Stomach smooth muscle (tissue), 2 donors: ENCODE results near the gene DIABLO.
A peak's percentile ranks its signal among the peaks of the same experiment; 100 is the strongest.
"Not testable (repeated sequence)": the region's sequence is repeated elsewhere in the genome, so short reads cannot be mapped to it uniquely, and the experiment has no call there.

Experiments
- H3K27ac ChIP-seq: one replicate; pipeline ENCODE4 v1.7.0; 2013; ENCODE audit warnings: mild to moderate bottlenecking, low read length, inconsistent platforms
- H3K27me3 ChIP-seq, 2 donors: one replicate each; pipeline ENCODE4 v1.7.0; 2013; ENCODE audit warnings: low read length in 2 of 2; ENCODE audit not compliant: insufficient read depth in 2 of 2, control insufficient read depth in 1 of 2
- H3K36me3 ChIP-seq, 2 donors: one replicate each; pipeline ENCODE4 v1.7.0; 2013; ENCODE audit warnings: low read length in 2 of 2; ENCODE audit not compliant: control insufficient read depth in 2 of 2, insufficient read depth in 2 of 2
- H3K4me1 ChIP-seq: one replicate; pipeline ENCODE4 v1.7.0; 2013; ENCODE audit warnings: low read length; ENCODE audit not compliant: control insufficient read depth, insufficient read depth
- H3K4me3 ChIP-seq, 2 donors: one replicate each; pipeline ENCODE4 v1.7.0; 2013; ENCODE audit warnings: low read length in 2 of 2
- H3K9ac ChIP-seq, 2 donors: one replicate each; pipeline ENCODE4 v1.7.0; 2013; ENCODE audit warnings: low read length in 2 of 2, mild to moderate bottlenecking in 1 of 2
- H3K9me3 ChIP-seq, 2 donors: one replicate each; pipeline ENCODE4 v1.7.0; 2013; ENCODE audit warnings: low read length in 2 of 2; ENCODE audit not compliant: control insufficient read depth in 2 of 2
- donor health status: healthy.
- donor health status: Pancreatic carcinoma.

The DIABLO gene

GRCh38 chr12:122225683-122226365 is at the start of gene DIABLO:
DIABLO (minus strand) TSS chr12:122226052; CDS start chr12:122226014, 38 bp downstream.
- Histone ChIP-seq H3K4me1 (peaks cover 23% of the 10 kb centered on the region), H3K9ac (peak within 1 kb of the TSS; percentile 93 to 94), H3K36me3 (peaks cover 14 to 24% of the 10 kb centered on the region in 2 donors), H3K4me3 (peak within 1 kb of the TSS; percentile 88 to 93), H3K9me3 (no peaks in the 10 kb centered on the region), H3K27me3 (no peaks in the 10 kb centered on the region), H3K27ac (peak within 1 kb of the TSS; percentile 94)

GRCh38 chr12:122275459-122275858 is 49.6 kb upstream of the DIABLO start:
- no peaks in the 10 kb centered on the region for H3K4me1 ChIP-seq
- H3K9me3 ChIP-seq, result no peaks in the 10 kb centered on the region
- no peak overlapping the region for H3K9ac ChIP-seq
- H3K4me3 ChIP-seq, result no peak overlapping the region
- peaks cover 30 to 35% of the 10 kb centered on the region in 2 donors for H3K36me3 ChIP-seq
- no peaks in the 10 kb centered on the region for H3K27me3 ChIP-seq
- no peak overlapping the region for H3K27ac ChIP-seq

- Histone ChIP-seq H3K27me3 (no peaks in the 10 kb centered on the region), H3K27ac (peak within 1 kb of the TSS; percentile 85), H3K36me3 (peaks cover 5 to 8% of the 10 kb centered on the region in 2 donors)
Measured at GRCh38 chr12:122266230-122266901, 40.5 kb upstream of the DIABLO start, which contains the start of gene VPS33A. VPS33A (minus strand) TSS chr12:122266494; CDS start chr12:122266408, 86 bp downstream.

GRCh38 chr12:122265886-122266229 is 40.0 kb upstream of the DIABLO start:
- H3K27me3 ChIP-seq, result no peaks in the 10 kb centered on the region
- H3K27ac ChIP-seq, result peak overlapping the region; percentile 85
- peak overlapping the region; percentile 98 to 99 for H3K4me3 ChIP-seq
- no peaks in the 10 kb centered on the region for H3K9me3 ChIP-seq
- H3K9ac ChIP-seq, result peak overlapping the region; percentile 91 to 94
- H3K36me3 ChIP-seq, result peaks cover 9 to 11% of the 10 kb centered on the region in 2 donors
- peaks cover 12% of the 10 kb centered on the region for H3K4me1 ChIP-seq

More at GRCh38 chr12:122266230-122266901, 40.5 kb upstream of the DIABLO start, which contains the start of gene VPS33A:
- Histone ChIP-seq H3K4me3 (peak within 1 kb of the TSS; percentile 98 to 99), H3K4me1 (peaks cover 12% of the 10 kb centered on the region), H3K9ac (peak within 1 kb of the TSS; percentile 91 to 94), H3K9me3 (no peaks in the 10 kb centered on the region)

- peak overlapping the region; percentile 85 for H3K27ac ChIP-seq
- peaks cover 11% of the 10 kb centered on the region in 2 donors for H3K36me3 ChIP-seq
- H3K27me3 ChIP-seq, result no peaks in the 10 kb centered on the region
- H3K9ac ChIP-seq, result peak overlapping the region; percentile 91 to 94
- H3K4me1 ChIP-seq, result peaks cover 12% of the 10 kb centered on the region
- no peaks in the 10 kb centered on the region for H3K9me3 ChIP-seq
- H3K4me3 ChIP-seq, result peak overlapping the region; percentile 98 to 99
Measured at GRCh38 chr12:122265476-122265875, 39.6 kb upstream of the DIABLO start.

GRCh38 chr12:122260735-122261134 is 34.9 kb upstream of the DIABLO start:
- H3K27me3 ChIP-seq, H3K9me3 ChIP-seq, H3K9ac ChIP-seq, H3K27ac ChIP-seq, H3K4me1 ChIP-seq, H3K4me3 ChIP-seq: not testable (repeated sequence)
- H3K36me3 ChIP-seq, result peaks cover 24 to 28% of the 10 kb centered on the region in 2 donors

GRCh38 chr12:122258939-122259338 is 33.1 kb upstream of the DIABLO start:
- not testable (repeated sequence) for H3K9ac ChIP-seq, H3K27ac ChIP-seq, H3K27me3 ChIP-seq, H3K9me3 ChIP-seq, H3K4me1 ChIP-seq, H3K4me3 ChIP-seq
- peaks cover 23 to 28% of the 10 kb centered on the region in 2 donors for H3K36me3 ChIP-seq

GRCh38 chr12:122258462-122258861 is 32.6 kb upstream of the DIABLO start:
- H3K36me3 ChIP-seq, result peaks cover 20 to 28% of the 10 kb centered on the region in 2 donors
- not testable (repeated sequence) for H3K27me3 ChIP-seq, H3K27ac ChIP-seq, H3K4me1 ChIP-seq, H3K4me3 ChIP-seq, H3K9me3 ChIP-seq, H3K9ac ChIP-seq

GRCh38 chr12:122250536-122250935 is 24.7 kb upstream of the DIABLO start:
- no peaks in the 10 kb centered on the region for H3K27me3 ChIP-seq
- no peaks in the 10 kb centered on the region for H3K4me1 ChIP-seq
- H3K27ac ChIP-seq, result no peak overlapping the region
- H3K9ac ChIP-seq, result no peak overlapping the region
- peaks cover 7 to 24% of the 10 kb centered on the region in 2 donors for H3K36me3 ChIP-seq
- H3K9me3 ChIP-seq, result no peaks in the 10 kb centered on the region
- no peak overlapping the region for H3K4me3 ChIP-seq

- no peak overlapping the region for H3K9ac ChIP-seq
- peaks cover 7 to 24% of the 10 kb centered on the region in 2 donors for H3K36me3 ChIP-seq
- no peaks in the 10 kb centered on the region for H3K9me3 ChIP-seq
Measured at GRCh38 chr12:122250047-122250446, 24.2 kb upstream of the DIABLO start.

GRCh38 chr12:122245553-122245952 is 19.7 kb upstream of the DIABLO start:
- peaks cover 8 to 34% of the 10 kb centered on the region in 2 donors for H3K36me3 ChIP-seq
- no peaks in the 10 kb centered on the region for H3K9me3 ChIP-seq
- H3K9ac ChIP-seq, result no peak overlapping the region
- no peaks in the 10 kb centered on the region for H3K27me3 ChIP-seq
- H3K4me3 ChIP-seq, result no peak overlapping the region
- no peaks in the 10 kb centered on the region for H3K4me1 ChIP-seq
- H3K27ac ChIP-seq, result no peak overlapping the region

More at GRCh38 chr12:122250047-122250446, 24.2 kb upstream of the DIABLO start:
- no peak overlapping the region for H3K27ac ChIP-seq
- no peaks in the 10 kb centered on the region for H3K4me1 ChIP-seq
- no peak overlapping the region for H3K4me3 ChIP-seq
- H3K27me3 ChIP-seq, result no peaks in the 10 kb centered on the region
